HL-60/S4 treated with retinoic acid at 250 ng/mL for 4 days and 3 days (cell line): Measurements from ENCODE around the gene TREML2.

Experiments
- in situ Hi-C: fragments of 300-500 bp; cut with MboI; formaldehyde crosslinking; loops from 2 replicates; pipeline ENCODE4 v1.7.0; 2022; ENCODE audit warnings: low sequenced_read_pairs

The TREML2 gene

GRCh38 chr6:41179163-41179562 is 21.8 kb downstream of the TREML2 start:
- in situ Hi-C loops = no loop called here

- in situ Hi-C loops = no loop called here
Observed at GRCh38 chr6:41177695-41178094, 23.3 kb downstream of the TREML2 start.

GRCh38 chr6:41177287-41177686 is 23.7 kb downstream of the TREML2 start:
- in situ Hi-C loops = no loop called here

- in situ Hi-C loops = no loop called here
Observed at GRCh38 chr6:41176189-41176588, 24.8 kb downstream of the TREML2 start.

- in situ Hi-C loops = no loop called here
Observed at GRCh38 chr6:41175084-41175483, 25.9 kb downstream of the TREML2 start.

- in situ Hi-C loops = no loop called here
Observed at GRCh38 chr6:41174610-41175009, 26.3 kb downstream of the TREML2 start.

GRCh38 chr6:41171908-41172307 is 29.0 kb downstream of the TREML2 start:
- in situ Hi-C loops = no loop called here

- in situ Hi-C loops = no loop called here
Observed at GRCh38 chr6:41170547-41171160, 30.3 kb downstream of the TREML2 start.

GRCh38 chr6:41167173-41167963 is 33.6 kb downstream of the TREML2 start:
- in situ Hi-C loops = no loop called here

GRCh38 chr6:41164551-41165120 is 36.3 kb downstream of the TREML2 start:
- in situ Hi-C loops = no loop called here

- in situ Hi-C loops = no loop called here
Observed at GRCh38 chr6:41163419-41163717, 37.6 kb downstream of the TREML2 start.

- in situ Hi-C loops = no loop called here
Observed at GRCh38 chr6:41162687-41163418, 38.1 kb downstream of the TREML2 start, which contains the start of gene TREM2. Gene TREM2, minus strand, starts transcription at chr6:41163116. Its CDS starts 34 bp downstream, at chr6:41163082.

- in situ Hi-C loops = no loop called here
Observed at GRCh38 chr6:41161851-41162552, 38.9 kb downstream of the TREML2 start.

GRCh38 chr6:41161380-41161779 is 39.6 kb downstream of the TREML2 start:
- in situ Hi-C loops = no loop called here

- in situ Hi-C loops = no loop called here
Observed at GRCh38 chr6:41160933-41161332, 40.0 kb downstream of the TREML2 start.

GRCh38 chr6:41159415-41160082 is 41.4 kb downstream of the TREML2 start:
- in situ Hi-C loops = no loop called here

GRCh38 chr6:41157323-41157722 is 43.6 kb downstream of the TREML2 start:
- in situ Hi-C loops = no loop called here

GRCh38 chr6:41156771-41157170 is 44.2 kb downstream of the TREML2 start:
- in situ Hi-C loops = no loop called here

- in situ Hi-C loops = no loop called here
Observed at GRCh38 chr6:41156001-41156400, 44.9 kb downstream of the TREML2 start.

GRCh38 chr6:41155132-41155805 is 45.7 kb downstream of the TREML2 start:
- in situ Hi-C loops = no loop called here
